GM19372 (cell line): Measurements from ENCODE around the gene RTP3.
A peak's percentile ranks its signal among the peaks of the same experiment; 100 is the strongest.
"Not testable (repeated sequence)": the region's sequence is repeated elsewhere in the genome, so short reads cannot be mapped to it uniquely, and the experiment has no call there.

Source experiments
- ATAC-seq: cut with Tn5 transposase; IDR thresholded peaks from one replicate; pipeline ENCODE4 v1.9.1; 2021; ENCODE audit warnings: mild to moderate bottlenecking, low read depth, moderate library complexity; ENCODE audit not compliant: unreplicated experiment

Gene RTP3

DNA sequence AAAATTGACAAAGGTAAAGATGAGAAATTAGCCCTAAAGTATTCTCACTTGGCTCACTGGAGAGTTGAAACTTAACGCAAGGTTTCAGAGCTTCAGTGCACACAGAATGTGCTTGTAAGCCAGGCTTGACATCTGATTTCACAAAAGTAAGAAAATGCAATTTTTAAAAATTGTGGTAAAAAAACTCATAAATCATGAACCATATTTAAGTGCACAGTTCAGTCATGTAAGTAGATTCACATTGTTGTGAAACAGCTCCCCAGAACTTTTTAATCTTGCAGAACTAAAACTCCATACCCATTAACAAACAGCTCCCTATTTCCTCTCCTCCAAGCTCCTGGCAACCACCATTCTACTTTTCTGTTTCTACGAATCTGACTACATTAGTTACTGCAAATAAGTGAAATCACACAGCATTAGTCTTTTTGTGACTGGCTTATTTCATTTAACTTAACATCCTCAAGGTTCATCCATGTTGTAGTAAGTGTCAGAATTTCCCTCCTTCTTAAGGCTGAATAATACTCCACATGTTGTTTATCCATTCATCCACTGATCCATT is 14.5 kb downstream of the RTP3 start:
- ATAC-seq, result no peak

DNA sequence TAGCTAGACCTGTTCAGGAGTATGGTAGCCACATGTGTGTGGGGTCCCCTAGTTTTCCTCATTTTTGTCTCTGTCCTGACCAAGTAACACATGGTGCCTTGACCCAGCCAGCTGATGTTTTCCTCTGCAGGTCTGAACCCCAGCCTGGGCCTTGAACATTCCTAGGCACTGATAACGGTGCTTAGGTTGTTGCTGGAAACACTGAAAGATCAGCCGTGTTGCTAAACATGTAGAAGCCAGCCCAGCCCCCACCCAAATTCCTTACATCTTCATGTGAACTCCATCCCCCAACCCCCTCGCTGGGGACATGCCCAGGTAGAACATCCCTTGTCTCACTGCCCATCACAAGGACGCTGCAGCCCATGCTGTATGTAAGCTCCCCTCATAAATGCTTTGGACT is 18.7 kb downstream of the RTP3 start:
- ATAC-seq, result no peak

- no peak for ATAC-seq
Measured at GRCh38 chr3:46517016-46517783, 19.4 kb downstream of the RTP3 start.

DNA sequence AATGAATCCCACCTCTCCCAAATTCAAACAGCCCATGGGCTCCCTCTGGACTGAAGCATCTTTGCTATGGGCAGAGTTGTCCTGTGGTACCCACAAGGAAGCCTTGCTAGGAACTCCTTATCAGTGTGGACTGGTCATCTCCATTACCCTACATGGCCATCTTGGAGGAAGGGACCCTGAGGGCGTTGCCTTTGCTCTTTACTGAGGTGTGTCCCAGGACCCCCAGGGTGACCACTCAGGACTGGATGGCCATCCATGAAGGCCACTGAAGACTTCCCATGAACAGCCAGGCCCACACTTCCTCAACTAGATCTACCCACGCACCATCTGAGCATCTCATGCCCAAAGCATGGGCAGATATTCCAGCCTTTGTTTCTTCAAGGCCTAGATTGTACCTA is 20.0 kb downstream of the RTP3 start:
- no peak for ATAC-seq

DNA sequence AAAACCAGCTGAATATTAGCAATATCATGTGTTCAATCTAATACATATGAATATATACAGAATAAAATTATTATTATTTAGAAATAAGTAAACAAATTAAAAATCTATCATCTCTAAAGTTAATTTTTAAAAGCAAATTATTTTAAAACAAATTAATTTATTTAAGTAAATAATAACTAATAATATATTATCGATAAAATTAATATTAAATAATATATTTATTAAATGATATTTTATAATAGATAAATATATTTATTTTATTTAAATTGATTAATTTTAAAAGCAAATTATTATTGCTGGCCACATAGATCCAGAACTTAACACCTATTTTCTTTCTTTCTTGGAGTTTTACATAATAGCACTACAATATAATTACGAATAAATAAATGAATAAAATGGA is 22.2 kb downstream of the RTP3 start:
- no peak for ATAC-seq

DNA sequence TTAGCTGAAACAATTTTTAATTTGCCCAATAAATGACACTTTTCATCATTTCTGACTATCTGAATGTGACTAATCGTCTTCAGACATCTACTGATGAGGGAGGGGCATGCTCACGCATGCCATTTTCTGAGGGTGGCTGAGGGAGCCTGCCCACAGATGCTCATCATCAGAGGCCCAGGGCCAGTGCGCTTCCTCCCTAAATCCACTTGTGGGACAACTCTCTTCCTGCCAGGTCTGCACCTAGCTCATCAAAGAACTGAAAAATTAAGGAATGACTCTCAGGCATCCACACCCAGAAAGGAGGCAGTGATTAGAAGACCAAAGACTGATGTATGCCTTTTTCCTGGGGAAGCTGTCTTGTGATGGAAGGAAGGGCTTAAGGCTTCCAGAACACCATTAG is 22.8 kb downstream of the RTP3 start:
- no peak for ATAC-seq

DNA sequence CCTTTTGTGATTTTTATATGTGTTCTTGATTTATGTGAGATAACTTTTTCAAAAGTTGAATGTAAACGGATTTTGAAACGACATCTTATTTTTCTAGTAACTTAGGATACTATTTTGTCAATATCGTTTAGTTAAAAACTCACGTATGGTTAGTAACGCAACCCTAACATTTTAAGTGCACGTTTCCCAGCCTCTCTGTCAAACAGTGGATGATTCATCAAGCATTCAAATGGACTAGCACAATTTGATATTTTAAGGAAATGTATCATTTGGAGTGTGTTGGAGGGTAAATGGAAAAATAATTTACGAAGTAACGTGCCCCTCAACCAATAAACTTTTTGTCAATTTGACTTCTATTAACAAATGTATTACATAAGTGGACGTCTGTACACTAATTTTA is 23.3 kb downstream of the RTP3 start:
- no peak for ATAC-seq

DNA sequence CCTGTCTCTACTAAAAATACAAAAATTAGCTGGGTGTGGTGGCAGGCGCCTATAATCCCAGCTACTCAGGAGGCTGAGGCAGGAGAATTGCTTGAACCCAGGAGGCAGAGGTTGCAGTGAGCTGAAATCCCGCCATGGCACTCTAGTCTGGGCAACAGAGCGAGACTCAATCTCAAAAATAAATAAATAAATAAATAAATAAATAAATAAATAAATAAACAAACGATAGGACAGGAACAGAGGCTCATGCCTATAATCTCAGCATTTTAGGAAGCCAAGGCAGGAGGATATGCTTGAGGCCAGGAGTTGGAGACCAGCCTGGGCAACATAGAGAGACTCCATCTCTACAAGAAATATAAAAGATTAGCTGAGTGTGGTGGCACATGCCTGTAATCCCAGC is 24.4 kb downstream of the RTP3 start:
- ATAC-seq, result not testable (repeated sequence)

GRCh38 chr3:46523556-46523955 is 25.8 kb downstream of the RTP3 start:
- no peak for ATAC-seq

- no peak for ATAC-seq
Measured at GRCh38 chr3:46524008-46524407, 26.2 kb downstream of the RTP3 start.

- ATAC-seq, result no peak
Measured at GRCh38 chr3:46524832-46525231, 27.1 kb downstream of the RTP3 start.

DNA sequence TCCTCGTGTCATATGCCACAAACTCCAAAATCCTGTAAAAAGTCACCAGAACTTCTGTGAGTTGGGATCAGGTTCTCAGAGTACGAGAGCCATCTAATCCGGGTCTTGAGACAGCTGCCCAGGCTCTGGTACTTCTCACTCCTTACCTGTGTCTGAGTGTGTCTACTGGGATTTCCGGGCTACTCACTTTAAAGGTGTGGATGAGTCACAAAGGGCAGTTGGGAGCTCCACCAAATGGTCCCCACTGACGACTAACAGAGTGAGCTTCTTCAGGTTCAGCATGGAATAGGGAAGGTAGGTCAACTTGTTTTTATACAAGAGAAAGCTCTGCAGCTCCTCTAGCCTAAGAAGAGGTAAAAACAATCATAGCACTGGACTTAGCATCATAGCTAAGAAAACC is 29.5 kb downstream of the RTP3 start:
- no peak for ATAC-seq

GRCh38 chr3:46533091-46533490 is 35.3 kb downstream of the RTP3 start:
- ATAC-seq, result no peak

DNA sequence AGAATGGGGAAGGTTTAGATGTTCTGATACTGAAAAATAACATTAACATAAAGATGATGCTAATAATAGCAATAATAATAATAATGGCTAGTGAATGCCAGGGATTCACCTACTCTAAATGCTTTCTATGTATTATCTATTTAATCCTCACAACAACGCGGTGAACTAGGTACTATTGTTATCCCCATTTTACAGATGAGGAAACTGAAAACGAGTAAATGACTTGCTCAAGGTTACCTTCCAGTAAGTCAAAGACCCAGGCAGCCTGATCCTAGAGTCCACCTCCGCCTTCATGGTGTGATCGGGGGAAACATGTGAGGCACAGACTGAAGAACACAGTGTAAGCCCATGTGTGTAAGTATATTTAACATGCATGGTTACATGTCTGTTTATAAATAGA is 38.0 kb downstream of the RTP3 start:
- ATAC-seq, result no peak

- no peak for ATAC-seq
Measured at GRCh38 chr3:46536758-46537157, 39.0 kb downstream of the RTP3 start.

GRCh38 chr3:46537316-46537715 is 39.5 kb downstream of the RTP3 start:
- ATAC-seq, result no peak

DNA sequence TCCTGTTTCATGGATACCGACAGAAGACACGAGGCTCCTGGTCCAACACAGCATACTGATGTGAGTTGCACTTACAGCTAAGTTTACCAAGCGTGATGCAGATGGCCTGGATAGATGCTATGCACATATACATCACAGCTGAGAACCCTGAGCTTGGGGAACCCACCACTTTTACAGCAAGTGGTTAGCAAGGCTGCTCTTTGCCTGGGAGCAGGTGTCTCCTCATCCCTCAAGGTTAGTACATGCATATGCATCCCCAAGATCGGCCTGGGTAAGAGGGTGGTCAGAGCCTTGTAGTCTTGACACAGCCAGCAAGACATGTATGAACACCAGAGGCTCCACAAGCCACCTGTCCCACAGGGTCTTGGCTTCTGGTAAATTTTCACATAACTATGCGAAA is 40.0 kb downstream of the RTP3 start:
- ATAC-seq, result no peak

GRCh38 chr3:46538425-46538802 is 40.6 kb downstream of the RTP3 start:
- ATAC-seq, result not testable (repeated sequence)

- ATAC-seq, result peak; percentile 67
Measured at GRCh38 chr3:46538803-46539442, 41.1 kb downstream of the RTP3 start.

DNA sequence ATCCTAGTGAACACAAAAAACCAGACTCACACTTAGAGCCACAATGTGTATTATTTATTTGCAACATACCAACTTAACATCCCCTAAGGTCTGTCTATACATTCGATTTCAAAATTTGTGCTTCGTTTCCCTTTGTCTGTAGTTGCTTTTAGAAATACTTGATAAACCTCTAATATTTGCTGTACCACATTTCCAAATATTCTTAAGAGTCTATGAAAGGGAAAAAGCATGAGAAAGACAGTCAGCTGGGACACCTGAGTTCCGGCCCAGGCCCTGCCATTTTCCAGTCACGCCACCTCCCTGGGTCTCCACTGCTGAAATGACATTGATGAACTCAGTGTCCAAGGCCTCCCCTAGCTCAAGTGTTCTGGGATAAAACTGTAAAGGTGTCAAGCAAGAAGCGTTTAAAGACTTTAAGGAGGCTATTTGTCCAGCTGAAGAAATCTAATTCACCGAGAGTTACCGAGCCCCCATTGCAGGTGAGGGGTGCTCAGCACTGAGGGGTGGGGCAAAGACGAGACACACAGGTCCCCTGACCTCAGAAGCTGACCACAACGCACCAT is 41.7 kb downstream of the RTP3 start:
- ATAC-seq, result no peak

GRCh38 chr3:46540550-46540949 is 42.8 kb downstream of the RTP3 start:
- no peak for ATAC-seq

DNA sequence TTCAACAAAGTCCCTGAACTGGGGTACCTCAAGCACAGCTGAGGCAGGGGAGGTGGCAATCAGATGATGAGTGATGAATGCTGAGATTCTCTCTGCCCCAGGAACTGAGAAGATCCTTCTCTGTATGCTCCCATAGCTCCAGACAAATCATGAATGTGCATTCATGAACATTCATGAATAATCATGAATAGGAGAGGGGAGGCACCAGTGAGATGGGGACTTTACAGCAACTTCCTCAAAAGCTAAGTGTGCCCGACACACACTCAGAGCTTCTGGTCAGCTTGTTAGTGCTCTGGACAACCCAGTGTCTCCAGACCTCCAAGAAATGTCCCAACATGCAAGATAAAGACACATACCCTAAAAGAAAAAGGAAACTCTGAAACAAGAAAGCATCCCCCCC is 44.1 kb downstream of the RTP3 start:
- no peak for ATAC-seq
